K562 (cell line): ENCODE results near the gene TSPYL6. TPM values are rescaled to one million over a fixed set of nuclear protein-coding genes. Genes with fewer than 3 reads are reported as not detected.

Experiments
- ATAC-seq: fragments of 200-7000 bp; cut with Tn5 transposase; 3 replicates; pipeline ENCODE4 v1.9.1; 2020; ENCODE audit warnings: moderate library complexity
- BruUV-seq: library from RNA; stranded (reverse); fragments of 400-500 nt; replicated peaks from 2 replicates; lab custom pipeline; 2021; lab: Mats Ljungman, UMichigan
- CTCF ChIA-PET: fragments of 300-600 bp; formaldehyde crosslinking; extraction: SDS; loops from one replicate; lab custom pipeline; 2021; ENCODE audit warnings: low intra/inter-chr PET ratio; lab: Yijun Ruan, JAX
- POLR2A ChIA-PET: fragments of 300-600, 350-650 bp; sonication (Branson Sonifier 250); formaldehyde crosslinking; extraction: SDS; loops from one replicate; lab custom pipeline; 2021; ENCODE audit warnings: antibody characterized with exemption, inconsistent platforms; lab: Yijun Ruan, JAX
- DNase-seq, 4 experiments: peaks; one replicate each; pipeline versions ENCODE4 v3.0.0 to v3.0.0-alpha.2; 2011 to 2018; ENCODE audit warnings: low spot score in 3 of 4, mixed read lengths in 3 of 4; ENCODE audit errors: extremely low read depth in 1 of 4
- FAIRE-seq: peaks from 2 replicates; lab custom pipeline; 2011; peaks lifted over from hg19 to GRCh38; lab: Jason Lieb, UNC
- H2AFZ ChIP-seq: 2 replicates; pipeline ENCODE4 v1.6.0; 2011; ENCODE audit warnings: low read depth, low read length, control low read depth, inconsistent platforms
- H3K27ac ChIP-seq: fragments of 200-600 bp; 3 replicates; pipeline ENCODE4 v1.8.0; 2011; ENCODE audit warnings: low read depth, mild to moderate bottlenecking, control low read depth, inconsistent platforms, low read length, moderate library complexity, mixed read lengths; ENCODE audit errors: extremely low read depth
- H3K27me3 ChIP-seq, 2 experiments: fragments of 300-600 bp in 1 of 2; 2 replicates in 1 of 2; 3 replicates in 1 of 2; pipeline versions ENCODE4 v1.6.0 to v1.8.0; 2011; ENCODE audit warnings: inconsistent platforms in 2 of 2, low read length in 2 of 2, mild to moderate bottlenecking in 1 of 2, mixed read lengths in 1 of 2, moderate library complexity in 1 of 2; ENCODE audit not compliant: control insufficient read depth in 2 of 2, insufficient read depth in 2 of 2
- H3K36me3 ChIP-seq: fragments of 300-600 bp; 3 replicates; pipeline ENCODE4 v1.8.0; 2011; ENCODE audit warnings: mild to moderate bottlenecking, low read length, inconsistent platforms; ENCODE audit not compliant: control insufficient read depth, insufficient read depth
- H3K4me1 ChIP-seq, 2 experiments: fragments of 200-600 bp in 1 of 2; replicated peaks in 1 of 2; 2 replicates in 1 of 2; 3 replicates in 1 of 2; pipeline versions ENCODE4 v1.5.1 to v1.8.0; 2011; ENCODE audit warnings: inconsistent platforms in 2 of 2, low read length in 2 of 2, mild to moderate bottlenecking in 1 of 2, mixed read lengths in 1 of 2, moderate library complexity in 1 of 2; ENCODE audit not compliant: control insufficient read depth in 2 of 2, insufficient read depth in 2 of 2
- H3K4me2 ChIP-seq: 2 replicates; pipeline ENCODE4 v1.6.1; 2011; ENCODE audit warnings: low read length, control low read depth, inconsistent platforms, mixed read lengths; ENCODE audit not compliant: insufficient read depth
- H3K4me3 ChIP-seq: fragments of 200-600 bp; sonication (generic), shearing (Covaris generic); 2 replicates; pipeline ENCODE4 v1.5.1; 2016; ENCODE audit warnings: control low read depth, inconsistent platforms
- H3K79me2 ChIP-seq: fragments of 200-600 bp; 3 replicates; pipeline ENCODE4 v1.8.0; 2011; ENCODE audit warnings: low read length, inconsistent platforms; ENCODE audit not compliant: control insufficient read depth, insufficient read depth
- H3K9ac ChIP-seq, 2 experiments: 2 replicates each; pipeline versions ENCODE4 v1.6.0 to v1.6.1; 2011; ENCODE audit warnings: low read depth in 2 of 2, low read length in 2 of 2, control low read depth in 1 of 2, inconsistent platforms in 1 of 2, mild to moderate bottlenecking in 1 of 2, mixed read lengths in 1 of 2; ENCODE audit not compliant: insufficient read depth in 1 of 2
- H3K9me1 ChIP-seq: one replicate; pipeline ENCODE4 v1.6.0; 2011; ENCODE audit warnings: inconsistent platforms, mild to moderate bottlenecking, low read length, moderate library complexity; ENCODE audit not compliant: control insufficient read depth, insufficient read depth
- H3K9me3 ChIP-seq: replicated peaks from 2 replicates; pipeline ENCODE4 v1.5.1; 2011; ENCODE audit warnings: low read depth, low read length, inconsistent platforms; ENCODE audit not compliant: control insufficient read depth, insufficient read depth
- H4K20me1 ChIP-seq: replicated peaks from 2 replicates; pipeline ENCODE4 v1.6.1; 2011; ENCODE audit warnings: low read length, inconsistent platforms, mixed read lengths; ENCODE audit not compliant: control insufficient read depth, insufficient read depth
- ARNT ChIP-seq, 2 experiments: fragments of 450-650 bp; IDR thresholded peaks; 2 replicates each; pipeline ENCODE4 v1.6.1; 2016; ENCODE audit warnings: mild to moderate bottlenecking in 1 of 2
- ATF1 ChIP-seq, 2 experiments: fragments of 450-650 bp in 1 of 2; IDR thresholded peaks; 2 replicates each; pipeline ENCODE4 v1.6.1; 2016; ENCODE audit warnings: missing compliant biosample characterization in 1 of 2, missing genetic modification characterization in 1 of 2
- CEBPB ChIP-seq: fragments of 450-650 bp; IDR thresholded peaks from 2 replicates; pipeline ENCODE4 v1.6.1; 2016; ENCODE audit warnings: missing genetic modification characterization, missing compliant biosample characterization
- CEBPG ChIP-seq, 3 experiments: fragments of 200-800 bp in 1 of 3; sonication (Bioruptor generic) in 1 of 3; sonication (generic) in 1 of 3; formaldehyde crosslinking in 1 of 3; IDR thresholded peaks in 2 of 3; conservative IDR thresholded peaks in 1 of 3; 2 replicates each; pipeline versions ENCODE4 v1.6.1 to v1.8.0; 2016 to 2022; ENCODE audit warnings: missing compliant biosample characterization in 2 of 3, missing genetic modification characterization in 2 of 3, mild to moderate bottlenecking in 1 of 3, missing genetic modification reagents in 1 of 3
- FOXA3 ChIP-seq, 2 experiments: fragments of 450-650 bp in 1 of 2; sonication (generic) in 1 of 2; formaldehyde crosslinking; IDR thresholded peaks in 1 of 2; conservative IDR thresholded peaks in 1 of 2; 2 replicates each; pipeline versions ENCODE4 v1.4.0 to v1.8.0; 2020 to 2022; ENCODE audit warnings: mild to moderate bottlenecking in 2 of 2, missing genetic modification reagents in 1 of 2
- MCM3 ChIP-seq: fragments of 450-650 bp; IDR thresholded peaks from 2 replicates; pipeline ENCODE4 v1.6.1; 2016
- MEIS2 ChIP-seq: fragments of 450-650 bp; IDR thresholded peaks from 2 replicates; pipeline ENCODE4 v1.6.1; 2014; ENCODE audit warnings: mild to moderate bottlenecking; ENCODE audit not compliant: partially characterized antibody
- MTF1 ChIP-seq: fragments of 250-450 bp; sonication (Bioruptor Pico); IDR thresholded peaks from 2 replicates; pipeline ENCODE4 v1.9.0; 2021; ENCODE audit warnings: moderate library complexity, mild to moderate bottlenecking, inconsistent platforms, borderline replicate concordance
- NFYB ChIP-seq: IDR thresholded peaks from 2 replicates; pipeline ENCODE4 v1.6.1; 2011; ENCODE audit warnings: mild to moderate bottlenecking, moderate library complexity; ENCODE audit not compliant: insufficient read length; ENCODE audit errors: extremely low read depth
- PTBP1 ChIP-seq: fragments of 200-400 bp; formaldehyde crosslinking; IDR thresholded peaks from 2 replicates; pipeline ENCODE4 v1.6.1; 2017; ENCODE audit warnings: low read depth, low read length
- SNRNP70 ChIP-seq: fragments of 200-400 bp; formaldehyde crosslinking; optimal IDR thresholded peaks from 2 replicates; pipeline ENCODE3; 2017; ENCODE audit warnings: low read depth, low read length
- SPI1 ChIP-seq: IDR thresholded peaks from 2 replicates; pipeline ENCODE4 v1.6.1; 2011; ENCODE audit warnings: low read depth, low read length, control low read depth, borderline replicate concordance
- TAL1 ChIP-seq: fragments of 450-650 bp; IDR thresholded peaks from 2 replicates; pipeline ENCODE4 v1.6.1; 2016; ENCODE audit warnings: mild to moderate bottlenecking
- TFAM ChIP-seq: fragments of 250-450 bp; sonication (Bioruptor Pico); conservative IDR thresholded peaks from 2 replicates; pipeline ENCODE4 v1.5.0; 2021; ENCODE audit warnings: mild to moderate bottlenecking, moderate library complexity
- UBTF ChIP-seq, 2 experiments: IDR thresholded peaks; 2 replicates each; pipeline ENCODE4 v1.6.1; 2012; ENCODE audit warnings: improper control_type of control experiment in 2 of 2, low read depth in 2 of 2, low read length in 2 of 2, borderline replicate concordance in 1 of 2
- ZKSCAN1 ChIP-seq: fragments of 150-350 bp; IDR thresholded peaks from 2 replicates; pipeline ENCODE4 v1.6.1; 2016; ENCODE audit warnings: low read depth, low read length
- ZNF280A ChIP-seq: fragments of 450-650 bp; IDR thresholded peaks from 2 replicates; pipeline ENCODE4 v1.6.1; 2018; ENCODE audit warnings: mild to moderate bottlenecking, low read depth; ENCODE audit not compliant: partially characterized antibody
- ZNF395 ChIP-seq: fragments of 200-800 bp; sonication (Bioruptor generic); IDR thresholded peaks from 2 replicates; pipeline ENCODE4 v1.6.1; 2017; ENCODE audit warnings: missing genetic modification characterization, missing compliant biosample characterization
- WGBS: fragments of 100-300 bp; shearing (Covaris generic); methylation state at CpG from one replicate; pipeline ENCODE4 v1.1.6; 2016; ENCODE audit warnings: low coverage, mixed read lengths; ENCODE audit not compliant: insufficient coverage; ENCODE audit errors: missing lambda C conversion rate; 5-methylcytosine and 5-hydroxymethylcytosine counted together
- in situ Hi-C: fragments of 300-500 bp; cut with MboI; formaldehyde crosslinking; loops from 4 replicates; pipeline ENCODE4 v1.15.0; 2018; ENCODE audit warnings: inconsistent platforms, mixed read lengths
- intact Hi-C: fragments of 100-400 bp; cut with micrococcal nuclease; formaldehyde crosslinking; loops from 2 replicates; pipeline ENCODE4 v1.14.2; 2022
- polyA plus RNA-seq, 8 experiments: library from polyadenylated mRNA; depleted of rRNA in 4 of 8; stranded (reverse) in 5 of 8; unstranded in 3 of 8; fragments of >200 nt; fragmentation: Nextera tagmentation in 2 of 8; fragmentation: Illumina TruSeq in 1 of 8; extraction: Ambion mirVana in 2 of 8; extraction: Trizol in 1 of 8; gene quantifications; 2 replicates each; pipeline versions ENCODE4 v1.2.1 to v1.2.3, GENCODE V29; 2011 to 2014; ENCODE audit warnings: inconsistent platforms in 1 of 8, missing spikeins in 1 of 8
- total RNA-seq, 7 experiments: library from RNA; depleted of rRNA in 6 of 7; stranded (reverse); fragments of >200 nt in 6 of 7; fragmentation: Illumina TruSeq in 2 of 7; extraction: Trizol in 2 of 7; gene quantifications; 2 replicates each; pipeline versions ENCODE4 v1.2.1 to v1.2.3, GENCODE V29; 2011 to 2021; ENCODE audit warnings: low replicate concordance in 1 of 7

The TSPYL6 gene
- total and polyA plus RNA-seq, 9 of the 15 experiments (the other 6 are each of a cell fraction or from before 2014, with no cell fraction given): 1.5 to 10.1 (median 7.6) TPM

GRCh38 chr2:54284826-54285225, 28.8 kb upstream of the TSPYL6 start:
- H3K9ac ChIP-seq: no peak overlapping the region
- no peaks in the 10 kb centered on the region for H3K79me2 ChIP-seq
- no peak overlapping the region for H3K4me2 ChIP-seq
- H3K9me3 ChIP-seq: no peaks in the 10 kb centered on the region
- intact Hi-C loops: no loop called here
- CTCF ChIA-PET: no interaction called here
- ATAC-seq (no peak), DNase-seq (no peak), FAIRE-seq (no peak)
- no TSS peak for BruUV-seq
- H2AFZ ChIP-seq: no peak overlapping the region
- no peaks in the 10 kb centered on the region for H3K36me3 ChIP-seq
- in situ Hi-C loops: no loop called here
- WGBS: 0% methylated on average over 3 of the region's 3 CpGs
- POLR2A ChIA-PET: no interaction called here
- H3K27me3 ChIP-seq: peaks cover 1 to 7% of the 10 kb centered on the region in 2 experiments; a peak in 4 of 5 replicates
- peaks cover 0 to under 1% of the 10 kb centered on the region in 2 experiments; a peak in 2 of 5 replicates for H3K4me1 ChIP-seq
- no peak overlapping the region for H3K27ac ChIP-seq
- H3K4me3 ChIP-seq: no peak overlapping the region
- no peaks in the 10 kb centered on the region for H3K9me1 ChIP-seq
- no peaks in the 10 kb centered on the region for H4K20me1 ChIP-seq
- TF ChIP-seq ATF1 (CRISPR knock-in tag; IDR thresholded peaks at IDR 0.05) (no peak), ATF1 (tag; IDR thresholded peaks at IDR 0.05) (no peak), MEIS2 (no peak), SPI1 (no peak), ZNF280A (no peak), NFYB (no peak), FOXA3 (CRISPR knock-in tag; conservative IDR thresholded peaks at IDR 0.05 in 1 of 2, IDR thresholded peaks at IDR 0.05 in 1 of 2) (no peak), TAL1 (no peak), TFAM (no peak), ARNT (IDR thresholded peaks at IDR 0.05) (no peak), MCM3 (no peak), CEBPG (CRISPR knock-in tag; IDR thresholded peaks at IDR 0.05) (no peak), CEBPG (tag; conservative IDR thresholded peaks at IDR 0.05 in 1 of 2, IDR thresholded peaks at IDR 0.05 in 1 of 2) (no peak), CEBPB (no peak), PTBP1 (no peak), ZKSCAN1 (no peak), ZNF395 (no peak), UBTF (IDR thresholded peaks at IDR 0.05; ENCODE audit: borderline replicate concordance in 1 of 2, low read depth in 2 of 2, low read length in 2 of 2) (no peak), SNRNP70 (no peak), MTF1 (CRISPR knock-in tag) (no peak)
